GM12878 (cell line): ENCODE data around the gene FTO. TPM values are rescaled to one million over a fixed set of nuclear protein-coding genes. Genes with fewer than 3 reads are reported as not detected.

Experiments used
- ATAC-seq: fragments of 200-7000 bp; cut with Tn5 transposase; 3 replicates; pipeline ENCODE4 v1.9.1; 2020; ENCODE audit warnings: mild to moderate bottlenecking, moderate library complexity
- BruUV-seq: library from RNA; stranded (reverse); fragments of 400-500 nt; replicated peaks from 2 replicates; lab custom pipeline; 2021; lab: Mats Ljungman, UMichigan
- CTCF ChIA-PET: fragments of 300-600 bp; sonication (Branson Sonifier 250); formaldehyde crosslinking; extraction: SDS; loops from one replicate; lab custom pipeline; 2021; ENCODE audit warnings: inconsistent platforms; lab: Yijun Ruan, JAX
- POLR2A ChIA-PET: fragments of 350-600 bp; formaldehyde crosslinking; extraction: SDS; loops from one replicate; lab custom pipeline; 2021; ENCODE audit warnings: inconsistent platforms; lab: Charles Lee
- RAD21 ChIA-PET: fragments of 300-600 bp; sonication (Branson Sonifier 250); formaldehyde crosslinking; loops from one replicate; lab custom pipeline; 2023; ENCODE audit warnings: antibody characterized with exemption; ENCODE audit not compliant: unreplicated experiment; lab: Charles Lee
- SMC1A ChIA-PET: fragments of 300-600 bp; sonication (Branson Sonifier 250); formaldehyde crosslinking; loops from one replicate; lab custom pipeline; 2023; ENCODE audit not compliant: unreplicated experiment, uncharacterized antibody; lab: Charles Lee
- DNase-seq: peaks from one replicate; pipeline ENCODE4 v3.0.0-alpha.2; 2011; ENCODE audit warnings: low read depth, low spot score
- FAIRE-seq: peaks from 3 replicates; lab custom pipeline; 2011; peaks lifted over from hg19 to GRCh38; lab: Jason Lieb, UNC
- H2AFZ ChIP-seq: 2 replicates; pipeline ENCODE4 v1.6.0; 2011; ENCODE audit warnings: low read depth, low read length, control low read depth; ENCODE audit not compliant: control insufficient read depth
- H3K27ac ChIP-seq: 2 replicates; pipeline ENCODE4 v1.5.1; 2011; ENCODE audit warnings: control low read depth; ENCODE audit not compliant: control insufficient read depth, insufficient read depth
- H3K27me3 ChIP-seq, 2 experiments: replicated peaks in 1 of 2; 2 replicates each; pipeline versions ENCODE4 v1.6.0 to v1.6.1; 2011; ENCODE audit warnings: low read length in 1 of 2; ENCODE audit not compliant: control insufficient read depth in 2 of 2, insufficient read depth in 2 of 2
- H3K36me3 ChIP-seq, 2 experiments: 2 replicates each; pipeline ENCODE4 v1.5.1; 2011; ENCODE audit warnings: low read length in 1 of 2; ENCODE audit not compliant: control insufficient read depth in 2 of 2, insufficient read depth in 2 of 2
- H3K4me1 ChIP-seq: 2 replicates; pipeline ENCODE4 v1.6.1; 2011; ENCODE audit warnings: mild to moderate bottlenecking, low read length, moderate library complexity, mixed read lengths; ENCODE audit not compliant: control insufficient read depth, insufficient read depth
- H3K4me2 ChIP-seq: 2 replicates; pipeline ENCODE4 v1.6.0; 2011; ENCODE audit warnings: control low read depth; ENCODE audit not compliant: control insufficient read depth, insufficient read depth
- H3K4me3 ChIP-seq: fragments of 200-600 bp; sonication (generic); 2 replicates; pipeline ENCODE4 v1.5.1; 2016
- H3K79me2 ChIP-seq: 2 replicates; pipeline ENCODE4 v1.6.0; 2011; ENCODE audit warnings: low read length; ENCODE audit not compliant: control insufficient read depth, insufficient read depth
- H3K9ac ChIP-seq: 2 replicates; pipeline ENCODE4 v1.8.0; 2011; ENCODE audit warnings: low read length, control low read depth, mixed read lengths; ENCODE audit not compliant: control insufficient read depth, insufficient read depth
- H3K9me3 ChIP-seq: replicated peaks from 3 replicates; pipeline ENCODE4 v1.5.1; 2011; ENCODE audit warnings: mild to moderate bottlenecking, low read length; ENCODE audit not compliant: control insufficient read depth, insufficient read depth
- H4K20me1 ChIP-seq: 2 replicates; pipeline ENCODE4 v1.6.0; 2011; ENCODE audit not compliant: control insufficient read depth, insufficient read depth
- BRCA1 ChIP-seq: IDR thresholded peaks from 2 replicates; pipeline ENCODE4 v1.6.1; 2011; ENCODE audit warnings: low read depth, low read length, improper control_type of control experiment
- EZH2 ChIP-seq: IDR thresholded peaks from 2 replicates; pipeline ENCODE4 v1.6.1; 2012; ENCODE audit warnings: low read depth, mild to moderate bottlenecking, control low read depth, inconsistent platforms, low read length, borderline replicate concordance; ENCODE audit not compliant: control insufficient read depth
- HDAC2 ChIP-seq: fragments of 200-600 bp; sonication (generic); IDR thresholded peaks from 2 replicates; pipeline ENCODE4 v1.6.1; 2017
- MEF2A ChIP-seq: IDR thresholded peaks from 2 replicates; pipeline ENCODE4 v1.6.1; 2011; ENCODE audit warnings: low read depth, mild to moderate bottlenecking, low read length, moderate library complexity; ENCODE audit not compliant: insufficient read depth
- POU2F2 ChIP-seq: IDR thresholded peaks from 3 replicates; pipeline ENCODE4 v1.6.1; 2011; ENCODE audit warnings: low read depth, mild to moderate bottlenecking, low read length, borderline replicate concordance
- RFX5 ChIP-seq: IDR thresholded peaks from 2 replicates; pipeline ENCODE4 v1.6.1; 2011; ENCODE audit warnings: low read depth, low read length, improper control_type of control experiment
- SMARCA5 ChIP-seq: fragments of 450-650 bp; IDR thresholded peaks from 2 replicates; pipeline ENCODE4 v1.6.1; 2017; ENCODE audit warnings: mild to moderate bottlenecking
- SMC3 ChIP-seq: IDR thresholded peaks from 2 replicates; pipeline ENCODE4 v1.6.1; 2011; ENCODE audit warnings: low read length, improper control_type of control experiment, borderline replicate concordance
- WGBS: methylation state at CpG from one replicate; pipeline ENCODE4 v1.1.6; 2016; ENCODE audit warnings: low lambda C conversion rate; ENCODE audit not compliant: insufficient replicate concordance, insufficient coverage; ENCODE audit errors: missing lambda C conversion rate; 5-methylcytosine and 5-hydroxymethylcytosine counted together
- in situ Hi-C: fragments of 300-500 bp; cut with MboI; formaldehyde crosslinking; loops from 9 replicates; pipeline ENCODE4 v1.14.3; 2018; ENCODE audit warnings: mixed read lengths
- intact Hi-C: fragments of 100-400 bp; cut with micrococcal nuclease; formaldehyde crosslinking; loops from one replicate; pipeline ENCODE4 v1.14.2; 2022; ENCODE audit not compliant: unreplicated experiment
- polyA plus RNA-seq, 11 experiments: library from polyadenylated mRNA; depleted of rRNA in 4 of 11; unstranded in 6 of 11; stranded (reverse) in 5 of 11; fragments of >200 nt; fragmentation: Nextera tagmentation in 4 of 11; fragmentation: Illumina TruSeq in 1 of 11; extraction: Ambion mirVana in 4 of 11; extraction: Trizol in 1 of 11; gene quantifications; 1 replicate in 1 of 11; 2 replicates in 10 of 11; pipeline versions ENCODE4 v1.2.1 to v1.2.3, GENCODE V29; 2011 to 2016; ENCODE audit warnings: inconsistent platforms in 2 of 11, missing spikeins in 2 of 11, low read depth in 1 of 11
- total RNA-seq, 4 experiments: library from RNA; depleted of rRNA in 3 of 4; stranded (reverse); fragments of >200 nt in 3 of 4; fragmentation: Illumina TruSeq in 1 of 4; extraction: Trizol in 1 of 4; gene quantifications; 2 replicates each; pipeline versions ENCODE4 v1.2.1 to v1.2.3, GENCODE V29; 2013 to 2021
- TF ChIP-seq, protein P1 (sequence below): fragments of 450-650 bp; IDR thresholded peaks from 2 replicates; pipeline ENCODE4 v1.6.1; 2016; ENCODE audit warnings: mild to moderate bottlenecking, moderate library complexity, borderline replicate concordance
- TF ChIP-seq, protein P2 (sequence below), 3 experiments: IDR thresholded peaks in 2 of 3; conservative IDR thresholded peaks in 1 of 3; 2 replicates each; pipeline ENCODE4 v1.5.1; 2011; ENCODE audit warnings: low read depth in 3 of 3, low read length in 3 of 3, mild to moderate bottlenecking in 3 of 3, control low read depth in 2 of 3, moderate library complexity in 2 of 3, inconsistent platforms in 1 of 3, mixed read lengths in 1 of 3; ENCODE audit not compliant: control insufficient read depth in 2 of 3, insufficient read depth in 1 of 3; ENCODE audit errors: extremely low read depth in 1 of 3

The FTO gene
- total and polyA plus RNA-seq, 10 of the 15 experiments (the other 5 are each of a cell fraction or from before 2014, with no cell fraction given), result 20.1 to 55.0 (median 47.0) TPM

DNA sequence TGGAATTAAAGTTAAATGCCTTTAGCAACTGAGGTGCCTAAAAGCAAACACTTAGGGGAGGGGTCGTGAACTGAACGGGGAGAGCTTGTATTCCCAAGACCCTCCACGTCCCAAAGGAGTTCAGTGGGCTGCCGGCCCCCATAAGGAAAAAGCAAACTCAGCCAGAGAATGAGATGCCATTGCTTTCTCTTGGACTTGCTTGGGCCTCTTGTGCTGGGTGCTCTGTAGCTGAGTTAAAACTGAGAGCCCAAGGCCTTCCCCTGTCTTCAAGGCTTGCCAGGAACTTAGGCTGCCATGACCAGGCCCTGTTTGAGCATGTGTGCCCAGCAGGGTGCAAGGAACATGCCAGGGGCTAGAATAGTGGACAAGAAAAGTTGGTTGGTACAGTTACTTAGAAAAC, 382.8 kb downstream of the FTO start (continued):
- TF ChIP-seq SMC3, result no peak
- no peak for TF ChIP-seq POU2F2
- TF ChIP-seq, protein P1, sequence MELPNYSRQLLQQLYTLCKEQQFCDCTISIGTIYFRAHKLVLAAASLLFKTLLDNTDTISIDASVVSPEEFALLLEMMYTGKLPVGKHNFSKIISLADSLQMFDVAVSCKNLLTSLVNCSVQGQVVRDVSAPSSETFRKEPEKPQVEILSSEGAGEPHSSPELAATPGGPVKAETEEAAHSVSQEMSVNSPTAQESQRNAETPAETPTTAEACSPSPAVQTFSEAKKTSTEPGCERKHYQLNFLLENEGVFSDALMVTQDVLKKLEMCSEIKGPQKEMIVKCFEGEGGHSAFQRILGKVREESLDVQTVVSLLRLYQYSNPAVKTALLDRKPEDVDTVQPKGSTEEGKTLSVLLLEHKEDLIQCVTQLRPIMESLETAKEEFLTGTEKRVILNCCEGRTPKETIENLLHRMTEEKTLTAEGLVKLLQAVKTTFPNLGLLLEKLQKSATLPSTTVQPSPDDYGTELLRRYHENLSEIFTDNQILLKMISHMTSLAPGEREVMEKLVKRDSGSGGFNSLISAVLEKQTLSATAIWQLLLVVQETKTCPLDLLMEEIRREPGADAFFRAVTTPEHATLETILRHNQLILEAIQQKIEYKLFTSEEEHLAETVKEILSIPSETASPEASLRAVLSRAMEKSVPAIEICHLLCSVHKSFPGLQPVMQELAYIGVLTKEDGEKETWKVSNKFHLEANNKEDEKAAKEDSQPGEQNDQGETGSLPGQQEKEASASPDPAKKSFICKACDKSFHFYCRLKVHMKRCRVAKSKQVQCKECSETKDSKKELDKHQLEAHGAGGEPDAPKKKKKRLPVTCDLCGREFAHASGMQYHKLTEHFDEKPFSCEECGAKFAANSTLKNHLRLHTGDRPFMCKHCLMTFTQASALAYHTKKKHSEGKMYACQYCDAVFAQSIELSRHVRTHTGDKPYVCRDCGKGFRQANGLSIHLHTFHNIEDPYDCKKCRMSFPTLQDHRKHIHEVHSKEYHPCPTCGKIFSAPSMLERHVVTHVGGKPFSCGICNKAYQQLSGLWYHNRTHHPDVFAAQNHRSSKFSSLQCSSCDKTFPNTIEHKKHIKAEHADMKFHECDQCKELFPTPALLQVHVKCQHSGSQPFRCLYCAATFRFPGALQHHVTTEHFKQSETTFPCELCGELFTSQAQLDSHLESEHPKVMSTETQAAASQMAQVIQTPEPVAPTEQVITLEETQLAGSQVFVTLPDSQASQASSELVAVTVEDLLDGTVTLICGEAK, result no peak
- TF ChIP-seq SMARCA5, result no peak
- no peak for TF ChIP-seq MEF2A
- TF ChIP-seq EZH2, result no peak

DNA sequence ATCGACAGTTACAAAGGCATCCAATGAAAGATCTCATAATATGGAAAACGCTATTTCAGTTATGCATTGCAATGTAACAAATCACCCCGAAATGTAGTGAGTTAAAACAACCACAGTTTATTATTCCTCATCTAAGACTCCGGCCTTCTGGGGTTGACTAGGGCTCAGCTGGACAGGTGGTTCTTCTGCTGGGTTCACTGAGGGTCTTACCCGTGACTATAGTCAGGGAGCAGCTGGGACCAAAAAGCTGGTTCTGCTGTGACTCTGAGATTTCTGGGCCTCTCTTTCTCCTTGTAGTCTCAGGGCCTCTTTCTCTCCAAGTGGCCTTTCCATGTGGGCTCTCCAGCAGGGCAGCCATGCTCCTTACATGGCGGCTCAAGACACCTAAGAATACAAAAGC, 386.6 kb downstream of the FTO start:
- H3K27me3 ChIP-seq, result no peaks in the 10 kb centered on the region
- no peaks in the 10 kb centered on the region for H3K36me3 ChIP-seq
- H3K9me3 ChIP-seq, result no peaks in the 10 kb centered on the region
- ChIA-PET RAD21 (no interaction called here), CTCF (no interaction called here), SMC1A (no interaction called here), POLR2A (no interaction called here)
- H4K20me1 ChIP-seq, result no peaks in the 10 kb centered on the region
- no peak overlapping the region for H3K9ac ChIP-seq
- no peak overlapping the region for H3K4me3 ChIP-seq
- no TSS peak for BruUV-seq
- no peak overlapping the region for H3K4me2 ChIP-seq
- ATAC-seq (no peak), DNase-seq (no peak), FAIRE-seq (no peak)
- TF ChIP-seq HDAC2 (no peak), RFX5 (no peak), BRCA1 (no peak)
- TF ChIP-seq, protein P2, sequence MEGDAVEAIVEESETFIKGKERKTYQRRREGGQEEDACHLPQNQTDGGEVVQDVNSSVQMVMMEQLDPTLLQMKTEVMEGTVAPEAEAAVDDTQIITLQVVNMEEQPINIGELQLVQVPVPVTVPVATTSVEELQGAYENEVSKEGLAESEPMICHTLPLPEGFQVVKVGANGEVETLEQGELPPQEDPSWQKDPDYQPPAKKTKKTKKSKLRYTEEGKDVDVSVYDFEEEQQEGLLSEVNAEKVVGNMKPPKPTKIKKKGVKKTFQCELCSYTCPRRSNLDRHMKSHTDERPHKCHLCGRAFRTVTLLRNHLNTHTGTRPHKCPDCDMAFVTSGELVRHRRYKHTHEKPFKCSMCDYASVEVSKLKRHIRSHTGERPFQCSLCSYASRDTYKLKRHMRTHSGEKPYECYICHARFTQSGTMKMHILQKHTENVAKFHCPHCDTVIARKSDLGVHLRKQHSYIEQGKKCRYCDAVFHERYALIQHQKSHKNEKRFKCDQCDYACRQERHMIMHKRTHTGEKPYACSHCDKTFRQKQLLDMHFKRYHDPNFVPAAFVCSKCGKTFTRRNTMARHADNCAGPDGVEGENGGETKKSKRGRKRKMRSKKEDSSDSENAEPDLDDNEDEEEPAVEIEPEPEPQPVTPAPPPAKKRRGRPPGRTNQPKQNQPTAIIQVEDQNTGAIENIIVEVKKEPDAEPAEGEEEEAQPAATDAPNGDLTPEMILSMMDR (IDR thresholded peaks at IDR 0.05 in 2 of 3, conservative IDR thresholded peaks at IDR 0.05 in 1 of 3; ENCODE audit: control insufficient read depth in 2 of 3, extremely low read depth in 1 of 3, insufficient read depth in 1 of 3, low read depth in 3 of 3, low read length in 3 of 3), result no peak
- WGBS, result 97% methylated on average over 6 of the region's 6 CpGs
- H3K4me1 ChIP-seq, result no peaks in the 10 kb centered on the region
- no peaks in the 10 kb centered on the region for H3K79me2 ChIP-seq
- no peak overlapping the region for H3K27ac ChIP-seq
- in situ Hi-C loops (no loop called here), intact Hi-C loops (no loop called here)
- no peak overlapping the region for H2AFZ ChIP-seq
